Liver (tissue), 3 donors: ENCODE measurements around the gene IL10RB.
A peak's percentile ranks its signal among the peaks of the same experiment; 100 is the strongest.

Source experiments
- CTCF ChIP-seq: fragments of 150-350 bp; IDR thresholded peaks from 2 replicates; pipeline ENCODE4 v1.5.1; 2017; ENCODE audit warnings: improper control_type of control experiment, low read depth, low read length; ENCODE audit not compliant: missing input control
- GABPA ChIP-seq, 2 donors: IDR thresholded peaks in 1 of 2; conservative IDR thresholded peaks in 1 of 2; 2 replicates each; pipeline ENCODE4 v1.6.1; 2016; ENCODE audit warnings: antibody characterized with exemption in 2 of 2, mild to moderate bottlenecking in 1 of 2, moderate library complexity in 1 of 2
- HNF4G ChIP-seq: IDR thresholded peaks from 2 replicates; pipeline ENCODE4 v1.6.1; 2016; ENCODE audit warnings: antibody characterized with exemption
- JUND ChIP-seq, 2 donors: IDR thresholded peaks; 2 replicates each; pipeline ENCODE4 v1.6.1; 2016; ENCODE audit warnings: antibody characterized with exemption in 2 of 2
- NR2F2 ChIP-seq: IDR thresholded peaks from 2 replicates; pipeline ENCODE4 v1.6.1; 2016; ENCODE audit warnings: antibody characterized with exemption
- RAD21 ChIP-seq, 2 donors: IDR thresholded peaks; 2 replicates each; pipeline ENCODE4 v1.6.1; 2016; ENCODE audit warnings: antibody characterized with exemption in 2 of 2, mild to moderate bottlenecking in 2 of 2
- REST ChIP-seq: IDR thresholded peaks from 2 replicates; pipeline ENCODE4 v1.6.1; 2016; ENCODE audit warnings: antibody characterized with exemption, mild to moderate bottlenecking
- TAF1 ChIP-seq: conservative IDR thresholded peaks from 2 replicates; pipeline ENCODE4 v1.6.1; 2016; ENCODE audit warnings: antibody characterized with exemption, mild to moderate bottlenecking
- YY1 ChIP-seq: IDR thresholded peaks from 2 replicates; pipeline ENCODE4 v1.6.1; 2016; ENCODE audit warnings: antibody characterized with exemption, mild to moderate bottlenecking
- TF ChIP-seq, protein P1 (sequence below): IDR thresholded peaks from 2 replicates; pipeline ENCODE4 v1.6.1; 2016; ENCODE audit warnings: antibody characterized with exemption
- donor health status: healthy.
- donor health status: healthy.

DNA sequence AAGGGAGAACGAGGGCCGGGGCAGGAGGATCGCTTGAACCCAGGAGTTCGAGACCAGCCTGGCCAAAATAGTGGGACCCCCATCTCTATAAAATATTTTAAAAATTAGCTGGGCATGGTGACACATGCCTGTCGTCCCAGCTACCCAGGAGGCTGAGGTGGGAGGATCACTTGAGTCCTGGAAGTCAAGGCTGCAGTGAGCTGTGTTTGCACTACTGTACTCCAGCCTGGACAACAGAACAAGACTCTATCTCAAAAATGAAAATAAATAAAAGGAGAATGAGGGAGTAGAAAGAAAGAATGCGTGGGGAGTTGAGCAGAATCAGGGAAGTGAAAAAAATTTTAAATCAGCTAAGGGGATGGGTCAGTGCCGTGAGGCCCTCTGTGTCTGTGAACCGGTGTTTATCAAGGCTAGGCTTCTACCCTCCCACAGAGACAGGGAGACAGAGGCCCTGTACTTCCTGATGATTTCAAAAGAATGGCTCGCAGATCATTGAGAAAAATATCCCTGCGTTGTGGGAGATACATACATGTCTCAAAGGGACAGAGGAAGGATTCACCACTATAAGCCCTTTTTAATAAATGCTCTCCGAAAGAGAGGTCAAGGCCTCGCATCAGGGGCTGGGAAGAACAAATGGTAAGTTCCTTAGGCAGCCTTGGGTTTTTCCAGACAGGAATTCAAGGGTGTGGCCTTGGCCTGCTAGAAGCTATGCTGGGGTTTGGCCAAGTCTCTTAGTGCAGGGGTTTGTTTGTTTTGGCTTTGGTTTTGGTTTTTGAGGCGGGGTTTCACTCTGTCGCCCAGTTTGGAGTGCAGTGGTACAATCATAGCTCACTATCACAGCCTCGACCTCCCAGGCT, 20.7 kb downstream of the IL10RB start:
- TF ChIP-seq JUND (IDR thresholded peaks at IDR 0.05) (peak in 1 of 2 donors; percentile 25), TAF1 (no peak), CTCF (no peak), RAD21 (IDR thresholded peaks at IDR 0.05) (peak in 1 of 2 donors; percentile 32), YY1 (no peak), REST (no peak), HNF4G (peak; percentile 12), NR2F2 (peak; percentile 77), GABPA (IDR thresholded peaks at IDR 0.05 in 1 of 2, conservative IDR thresholded peaks at IDR 0.05 in 1 of 2) (no peak)
- TF ChIP-seq, protein P1, sequence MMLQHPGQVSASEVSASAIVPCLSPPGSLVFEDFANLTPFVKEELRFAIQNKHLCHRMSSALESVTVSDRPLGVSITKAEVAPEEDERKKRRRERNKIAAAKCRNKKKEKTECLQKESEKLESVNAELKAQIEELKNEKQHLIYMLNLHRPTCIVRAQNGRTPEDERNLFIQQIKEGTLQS: no peak
